ENCODE data around the gene SLC7A1.

- TF ChIP-seq CTCF (conservative IDR thresholded peaks at IDR 0.05) (no peak), ZFX (IDR thresholded peaks at IDR 0.05) (no peak)
These were observed 72.1 kb downstream of the SLC7A1 start for GRCh38 chr13:29523199-29523961.

Data from C4-2B (cell line).